Non-pigmented ciliary epithelial cell (primary cell): ENCODE results near the gene DBN1.

Experiments used
- DNase-seq: peaks from one replicate; pipeline ENCODE4 v3.0.0-alpha.2; 2010; ENCODE audit warnings: low read depth

DBN1 gene

GRCh38 chr5:177455661-177456590, 17.5 kb downstream of the DBN1 start:
- no peak for DNase-seq

GRCh38 chr5:177455036-177455660, 18.3 kb downstream of the DBN1 start:
- DNase-seq = no peak

- DNase-seq = no peak
Observed at GRCh38 chr5:177454397-177455035, 18.9 kb downstream of the DBN1 start.

GRCh38 chr5:177453852-177454396, 19.5 kb downstream of the DBN1 start:
- no peak for DNase-seq

- no peak for DNase-seq
Observed at GRCh38 chr5:177452688-177453638, 20.5 kb downstream of the DBN1 start.

- DNase-seq = no peak
Observed at GRCh38 chr5:177450667-177451424, 22.6 kb downstream of the DBN1 start.

GRCh38 chr5:177449140-177450061, 24.0 kb downstream of the DBN1 start:
- DNase-seq = no peak

GRCh38 chr5:177448244-177448950, 25.0 kb downstream of the DBN1 start:
- DNase-seq = no peak

- DNase-seq = no peak
Observed at GRCh38 chr5:177447611-177448243, 25.7 kb downstream of the DBN1 start.

GRCh38 chr5:177447066-177447610, 26.3 kb downstream of the DBN1 start:
- no peak for DNase-seq

- no peak for DNase-seq
Observed at GRCh38 chr5:177446200-177447065, 27.0 kb downstream of the DBN1 start, which contains the start of gene PRR7. PRR7 (plus strand) TSS chr5:177446814; CDS start chr5:177455068, 8,254 bp downstream.

- DNase-seq = no peak
Observed at GRCh38 chr5:177445917-177446199, 27.6 kb downstream of the DBN1 start.

GRCh38 chr5:177445052-177445916, 28.1 kb downstream of the DBN1 start:
- no peak for DNase-seq

- no peak for DNase-seq
Observed at GRCh38 chr5:177444106-177445051, 29.1 kb downstream of the DBN1 start.
